Heart right ventricle (tissue), 16 donors: ENCODE results near the gene CCDC80. TPM values are rescaled to one million over a fixed set of nuclear protein-coding genes. Genes with fewer than 3 reads are reported as not detected.

Experiments used
- ATAC-seq, 8 donors: fragments of 200-7000 bp; cut with Tn5 transposase; one replicate each; pipeline ENCODE4 v1.9.1; 2020; ENCODE audit warnings: mild to moderate bottlenecking in 8 of 8, moderate library complexity in 8 of 8, moderate number of reproducible peaks in 1 of 8
- DNase-seq, 2 donors: peaks; one replicate each; pipeline ENCODE4 v3.0.0-alpha.2; 2020
- H3K27ac ChIP-seq, 10 donors: fragments of 200-600 bp; sonication (generic) in 2 of 10; one replicate each; pipeline versions ENCODE4 v1.5.0 to v1.8.0; 2020 to 2022; ENCODE audit warnings: mild to moderate bottlenecking in 3 of 10
- H3K27me3 ChIP-seq, 7 donors: fragments of 200-600 bp; one replicate each; pipeline ENCODE4 v1.8.0; 2021 to 2022; ENCODE audit warnings: mild to moderate bottlenecking in 2 of 7
- H3K36me3 ChIP-seq, 9 donors: fragments of 200-600 bp; sonication (generic) in 1 of 9; one replicate each; pipeline versions ENCODE4 v1.5.0 to v1.8.0; 2020 to 2022; ENCODE audit warnings: mild to moderate bottlenecking in 2 of 9
- H3K4me1 ChIP-seq, 9 donors: fragments of 200-600 bp; sonication (generic) in 1 of 9; one replicate each; pipeline versions ENCODE4 v1.5.0 to v1.8.0; 2020 to 2022; ENCODE audit warnings: mild to moderate bottlenecking in 4 of 9
- H3K4me3 ChIP-seq, 10 donors: fragments of 200-600 bp; sonication (generic) in 2 of 10; one replicate each; pipeline versions ENCODE4 v1.5.0 to v1.8.0; 2020 to 2022; ENCODE audit warnings: mild to moderate bottlenecking in 7 of 10, moderate library complexity in 2 of 10
- H3K9me3 ChIP-seq, 11 donors: fragments of 200-600 bp in 10 of 11; sonication (generic) in 2 of 11; one replicate each; pipeline versions ENCODE4 v1.5.0 to v1.8.0; 2013 to 2022; ENCODE audit warnings: mild to moderate bottlenecking in 2 of 11, control low read depth in 1 of 11, moderate library complexity in 1 of 11
- WGBS, 2 donors: extraction: QIAGEN DNeasy Blood & Tissue Kit; methylation state at CpG; one replicate each; pipeline ENCODE4 v1.1.7; 2013; ENCODE audit warnings: inconsistent platforms in 1 of 2; 5-methylcytosine and 5-hydroxymethylcytosine counted together
- intact Hi-C, 10 donors: fragments of 100-400 bp; cut with DNase I; formaldehyde crosslinking; loops; one replicate each; pipeline versions ENCODE4 v1.11.1 to v1.14.2; 2022
- polyA plus RNA-seq, 2 donors: library from polyadenylated mRNA; stranded (reverse); fragments of 200-250 nt; gene quantifications; one replicate each; pipeline ENCODE4 v1.2.3, GENCODE V29; 2013
- total RNA-seq, 10 donors: library from RNA; stranded (reverse); fragmentation: NEBNext Ultra II Directional in 3 of 10; extraction: Animal tissue kit (Norgen Biotek cat#: 25700) in 3 of 10; gene quantifications; one replicate each; pipeline versions ENCODE4 v1.2.1 to v1.2.4, GENCODE V29; 2021 to 2023
- TF ChIP-seq, protein P1 (sequence below), 9 donors: fragments of 200-600 bp; sonication (generic) in 2 of 9; IDR thresholded peaks; one replicate each; pipeline versions ENCODE4 v1.5.0 to v1.8.0; 2021 to 2022; ENCODE audit warnings: antibody characterized with exemption in 9 of 9, mild to moderate bottlenecking in 5 of 9, moderate library complexity in 1 of 9
- donor health status: Arrhythmogenic right ventricular cardiomyopathy.
- donor health status: ischemic (EF 13 %, LVEDD 7.1; RV severe dilation, severe dysfunction).
- donor health status: healthy with polysubstance abuse.
- donor health status: DM: no; HTN: yes; CAD: no.
- donor health status: DM: no; HTN: no; CAD: no.
- donor health status: ischemic (EF 25% LVEDD 6.9; RV normal size, moderate dysfunction).
- donor health status: ischemic (EF 25% LVEDD 5.7; RV mildly dilated, moderate dysfunction).
- donor health status: healthy.
- donor health status: DM: yes; HTN: yes; CAD: no.
- donor health status: Ischemic cardiomyopathy.
- donor health status: ischemic (EF 35%, LVEDD 5.7; RV mildly dilated, moderate dysfunction).
- donor health status: nonischemic (EF 11% LVEDD 7.7; RV severe dilation, severe dysfunction).
- donor health status: DM: yes; HTN: yes; CAD: no.
- donor health status: PGD.
- donor health status: ischemic (EF 29% LVEDD 5.4; RV normal size, mild dysfunction).
- donor health status: nonischemic (EF 23%, LVEDD 6.1; RV moderate dilation, normal function).

Gene CCDC80
- total and polyA plus RNA-seq, 12 donors = 19.8 to 223 (median 87.1) TPM

DNA sequence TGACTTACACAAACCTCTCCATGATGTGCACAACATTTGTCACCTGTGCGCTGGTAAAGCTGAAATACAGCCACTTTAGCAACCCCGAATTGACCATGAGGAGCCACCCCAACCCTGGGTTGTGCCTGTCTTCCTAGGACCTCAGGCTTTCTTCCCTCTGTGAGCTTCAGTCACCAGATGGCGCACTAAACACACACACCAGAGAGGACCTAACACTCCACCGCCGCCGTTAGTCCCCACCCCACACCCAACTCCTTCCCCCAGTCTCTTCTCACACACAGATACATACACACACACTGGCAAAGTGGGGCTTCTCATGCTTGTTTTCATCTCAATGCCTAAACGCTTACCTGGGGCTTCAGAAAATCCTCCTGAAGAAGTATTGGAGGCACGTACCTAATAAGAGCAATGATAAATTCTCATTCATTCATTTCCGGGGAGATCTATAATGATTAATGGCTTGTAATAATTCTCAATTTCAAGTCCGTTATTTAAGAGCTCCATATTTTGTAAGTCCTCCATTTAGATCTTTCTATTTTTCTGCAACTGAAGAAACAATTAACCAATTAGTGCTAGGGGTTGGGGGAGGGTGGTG, 2.1 kb upstream of the CCDC80 start:
- peak; percentile 85 to 91 (median 88) for ATAC-seq
- peak overlapping the region in 5 of 10 donors; percentile 49 to 90 (median 68) for H3K27ac ChIP-seq
- H3K9me3 ChIP-seq = no peaks in the 10 kb centered on the region
- TF ChIP-seq, protein P1, sequence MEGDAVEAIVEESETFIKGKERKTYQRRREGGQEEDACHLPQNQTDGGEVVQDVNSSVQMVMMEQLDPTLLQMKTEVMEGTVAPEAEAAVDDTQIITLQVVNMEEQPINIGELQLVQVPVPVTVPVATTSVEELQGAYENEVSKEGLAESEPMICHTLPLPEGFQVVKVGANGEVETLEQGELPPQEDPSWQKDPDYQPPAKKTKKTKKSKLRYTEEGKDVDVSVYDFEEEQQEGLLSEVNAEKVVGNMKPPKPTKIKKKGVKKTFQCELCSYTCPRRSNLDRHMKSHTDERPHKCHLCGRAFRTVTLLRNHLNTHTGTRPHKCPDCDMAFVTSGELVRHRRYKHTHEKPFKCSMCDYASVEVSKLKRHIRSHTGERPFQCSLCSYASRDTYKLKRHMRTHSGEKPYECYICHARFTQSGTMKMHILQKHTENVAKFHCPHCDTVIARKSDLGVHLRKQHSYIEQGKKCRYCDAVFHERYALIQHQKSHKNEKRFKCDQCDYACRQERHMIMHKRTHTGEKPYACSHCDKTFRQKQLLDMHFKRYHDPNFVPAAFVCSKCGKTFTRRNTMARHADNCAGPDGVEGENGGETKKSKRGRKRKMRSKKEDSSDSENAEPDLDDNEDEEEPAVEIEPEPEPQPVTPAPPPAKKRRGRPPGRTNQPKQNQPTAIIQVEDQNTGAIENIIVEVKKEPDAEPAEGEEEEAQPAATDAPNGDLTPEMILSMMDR (IDR thresholded peaks at IDR 0.05) = peak; percentile 39 to 89 (median 79)
- 9 to 11% methylated on average over 10 of the region's 10 CpGs for WGBS, 2 donors
- H3K27me3 ChIP-seq = peaks cover 0 to 19% (median 9%) of the 10 kb centered on the region in 7 donors
- peaks cover 0 to 37% (median 25%) of the 10 kb centered on the region in 9 donors for H3K4me1 ChIP-seq
- DNase-seq = peak; percentile 69 to 87
- H3K4me3 ChIP-seq = peak overlapping the region in 5 of 10 donors; percentile 16 to 43 (median 21)
- no peaks in the 10 kb centered on the region for H3K36me3 ChIP-seq
- intact Hi-C loops = loop anchor here (1.0 to 10.0 kb wide), 10 partner anchors 58 to 1322 kb away; partner anchors contain the start of gene CD200R1 (in 3 of the 10)

DNA sequence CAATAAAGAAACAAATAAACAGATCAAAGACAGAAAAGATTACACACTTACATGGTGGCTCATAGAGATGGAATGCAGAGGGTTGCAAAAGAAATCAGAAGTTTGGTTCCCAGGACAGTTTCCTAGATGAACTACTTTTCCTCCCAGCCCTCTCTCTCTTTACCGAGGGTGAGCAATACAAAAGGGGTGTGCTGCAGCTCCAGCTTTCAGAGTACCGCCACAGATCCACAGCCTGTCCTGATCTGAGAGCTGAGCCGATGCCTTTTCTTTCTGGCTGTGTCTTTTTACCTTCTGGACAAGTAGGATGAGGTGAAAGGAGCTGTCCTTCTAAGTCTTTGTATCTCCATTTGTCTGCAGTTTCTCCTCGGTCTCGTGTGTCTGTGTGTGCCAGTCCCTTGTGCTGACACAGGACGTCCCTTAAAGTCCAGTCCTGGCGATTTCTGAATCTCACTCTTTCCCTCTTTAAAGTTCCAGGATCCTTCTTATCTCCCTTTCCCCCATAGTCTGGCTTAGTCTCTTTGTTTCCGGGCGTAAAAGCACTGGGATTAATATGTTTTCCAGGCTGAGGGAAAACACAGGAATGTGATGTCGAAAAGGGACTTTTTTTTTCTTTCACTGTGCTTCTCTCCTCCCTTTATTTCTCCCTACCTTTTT, 540 bp downstream of the CCDC80 start:
- Histone ChIP-seq H3K27ac (peak overlapping the region in 9 of 10 donors; percentile 58 to 90 (median 69)), H3K27me3 (peaks cover 0 to 19% (median 9%) of the 10 kb centered on the region in 7 donors), H3K9me3 (no peaks in the 10 kb centered on the region), H3K36me3 (no peaks in the 10 kb centered on the region), H3K4me3 (peak overlapping the region; percentile 5 to 57 (median 50)), H3K4me1 (peaks cover 0 to 34% (median 22%) of the 10 kb centered on the region in 9 donors)
- TF ChIP-seq, protein P1 (IDR thresholded peaks at IDR 0.05) = no peak
- intact Hi-C loops = loop anchor here (2.0 to 10.0 kb wide), 9 partner anchors 56 to 1324 kb away; partner anchors contain the start of gene CD200R1 (in 3 of the 10)
- 5 to 7% methylated on average over 10 of the region's 10 CpGs for WGBS, 2 donors
- no peak for DNase-seq
- ATAC-seq = peak in 5 of 8 donors; percentile 22 to 29 (median 24)

DNA sequence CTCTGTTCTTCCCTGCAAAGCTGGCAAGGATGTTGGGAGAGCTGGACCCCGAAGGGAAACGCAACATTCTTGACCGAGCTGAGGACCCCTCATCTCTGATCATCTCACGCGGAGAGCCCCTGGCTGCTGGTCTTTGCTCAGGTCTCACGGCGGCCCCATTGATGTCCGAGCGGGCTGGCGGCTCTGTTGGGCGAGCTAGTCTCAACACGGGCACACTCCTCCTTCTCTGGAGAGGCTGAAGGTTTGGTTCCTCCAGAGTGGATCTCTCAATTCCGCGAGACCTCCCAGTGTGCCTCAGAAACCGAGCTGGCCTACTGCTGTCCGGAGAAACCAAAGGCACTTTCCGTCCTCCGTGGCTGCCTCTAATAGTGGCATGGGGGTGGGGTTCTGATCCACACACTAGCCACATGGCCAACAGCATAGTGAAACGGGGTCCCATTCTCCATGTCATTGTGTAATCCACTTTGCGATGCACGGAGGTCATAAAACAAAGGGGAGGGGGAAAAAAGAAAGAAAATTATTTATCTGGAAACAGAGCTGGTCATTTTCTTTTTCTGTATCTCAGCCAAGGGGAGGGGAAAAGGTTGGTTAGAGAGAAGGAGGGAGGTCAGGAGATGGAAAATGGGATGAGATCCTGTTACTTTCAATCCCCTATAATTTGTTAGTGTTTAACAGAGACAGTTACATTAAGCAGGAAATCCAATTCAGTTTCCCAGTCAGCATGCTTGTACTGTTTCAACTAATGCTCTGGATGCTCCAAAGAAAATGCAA, 1.3 kb downstream of the CCDC80 start:
- Histone ChIP-seq H3K4me3 (peak overlapping the region in 9 of 10 donors; percentile 34 to 57 (median 52)), H3K36me3 (no peaks in the 10 kb centered on the region), H3K27me3 (peaks cover 0 to 19% (median 9%) of the 10 kb centered on the region in 7 donors), H3K9me3 (no peaks in the 10 kb centered on the region), H3K27ac (peak overlapping the region in 9 of 10 donors; percentile 58 to 90 (median 69)), H3K4me1 (peaks cover 0 to 41% (median 25%) of the 10 kb centered on the region in 9 donors)
- WGBS, 2 donors = 87% methylated on average over 21 of the region's 21 CpGs
- intact Hi-C loops = loop anchor here (2.0 to 10.0 kb wide), 9 partner anchors 55 to 1325 kb away; partner anchors contain the start of gene CD200R1 (in 3 of the 10)
- DNase-seq = no peak
- ATAC-seq = no peak
- TF ChIP-seq, protein P1 (IDR thresholded peaks at IDR 0.05) = no peak
